A549 (cell line): ENCODE measurements around the gene DEDD2. TPM values are rescaled to one million over a fixed set of nuclear protein-coding genes. Genes with fewer than 3 reads are reported as not detected.

Source experiments
- ATAC-seq, 2 experiments: fragments of 200-7000 bp in 1 of 2; fragments of >200 bp in 1 of 2; cut with Nextera tagmentation in 1 of 2; cut with Tn5 transposase in 1 of 2; 3 replicates each; pipeline versions ENCODE4 v1.8.0 to v1.9.1; 2018 to 2020; ENCODE audit warnings: mild to moderate bottlenecking in 1 of 2, moderate library complexity in 1 of 2
- CTCF ChIA-PET: fragments of 300-600 bp; sonication (Branson Sonifier 250); formaldehyde crosslinking; extraction: SDS; loops from one replicate; lab custom pipeline; 2021; ENCODE audit warnings: antibody characterized with exemption, inconsistent platforms; lab: Yijun Ruan, JAX
- POLR2A ChIA-PET: fragments of 350-600 bp; formaldehyde crosslinking; extraction: SDS; loops from one replicate; lab custom pipeline; 2021; ENCODE audit warnings: antibody characterized with exemption, inconsistent platforms; lab: Yijun Ruan, JAX
- DNase-seq, 2 experiments: peaks; one replicate each; pipeline versions ENCODE4 v3.0.0 to v3.0.0-alpha.2; 2011 to 2016; ENCODE audit warnings: low read depth in 1 of 2, low spot score in 1 of 2
- FAIRE-seq: peaks from 2 replicates; lab custom pipeline; 2011; peaks lifted over from hg19 to GRCh38; lab: Jason Lieb, UNC
- H3K27ac ChIP-seq, 2 experiments: fragments of >200 bp; sonication (Bioruptor Twin); formaldehyde crosslinking; 3 replicates each; pipeline ENCODE4 v1.5.1; 2016 to 2017
- H3K4me1 ChIP-seq: fragments of >200 bp; sonication (Bioruptor Twin); formaldehyde crosslinking; 3 replicates; pipeline ENCODE4 v1.6.1; 2016
- H3K4me2 ChIP-seq: fragments of >200 bp; sonication (Bioruptor Twin); formaldehyde crosslinking; 3 replicates; pipeline ENCODE4 v1.6.1; 2016
- H3K4me3 ChIP-seq: fragments of >200 bp; sonication (Bioruptor Twin); formaldehyde crosslinking; 3 replicates; pipeline ENCODE4 v1.5.1; 2016
- H3K9me3 ChIP-seq: fragments of >200 bp; sonication (Bioruptor Twin); formaldehyde crosslinking; 3 replicates; pipeline ENCODE4 v1.6.1; 2016
- BCL3 ChIP-seq: fragments of >200 bp; sonication (Bioruptor Twin); formaldehyde crosslinking; IDR thresholded peaks from 3 replicates; pipeline ENCODE4 v1.6.1; 2016
- BHLHE40 ChIP-seq: IDR thresholded peaks from 2 replicates; pipeline ENCODE4 v1.6.1; 2012; ENCODE audit warnings: low read depth, low read length, inconsistent platforms
- CHD2 ChIP-seq: fragments of 150-350 bp; IDR thresholded peaks from 2 replicates; pipeline ENCODE4 v1.6.1; 2014; ENCODE audit warnings: low read length; ENCODE audit not compliant: partially characterized antibody
- E2F6 ChIP-seq: IDR thresholded peaks from 2 replicates; pipeline ENCODE4 v1.6.1; 2012; ENCODE audit warnings: low read depth, borderline replicate concordance
- ELK1 ChIP-seq: fragments of 150-350 bp; IDR thresholded peaks from 2 replicates; pipeline ENCODE4 v1.6.1; 2014; ENCODE audit warnings: low read depth, mild to moderate bottlenecking, low read length
- EP300 ChIP-seq, 2 experiments: fragments of >200 bp; sonication (Bioruptor Twin); formaldehyde crosslinking; IDR thresholded peaks; 2 replicates in 1 of 2; 3 replicates in 1 of 2; pipeline ENCODE4 v1.6.1; 2016 to 2017
- FOSL2 ChIP-seq, 2 experiments: fragments of 450-650 bp in 1 of 2; fragments of >200 bp in 1 of 2; sonication (Bioruptor Twin) in 1 of 2; formaldehyde crosslinking; IDR thresholded peaks; 2 replicates each; pipeline versions ENCODE4 v1.5.0 to v1.6.1; 2016 to 2020; ENCODE audit warnings: mild to moderate bottlenecking in 1 of 2, moderate library complexity in 1 of 2
- FOXS1 ChIP-seq: fragments of 250-450 bp; sonication (Bioruptor Pico); IDR thresholded peaks from 2 replicates; pipeline ENCODE4 v1.5.0; 2020; ENCODE audit warnings: mild to moderate bottlenecking, moderate library complexity
- GATA3 ChIP-seq: IDR thresholded peaks from 2 replicates; pipeline ENCODE4 v1.6.1; 2012; ENCODE audit warnings: borderline replicate concordance
- HDAC2 ChIP-seq: fragments of 200-600 bp; sonication (generic); IDR thresholded peaks from 2 replicates; pipeline ENCODE4 v1.6.1; 2016
- HEYL ChIP-seq: fragments of 250-450 bp; sonication (Bioruptor Pico); IDR thresholded peaks from 2 replicates; pipeline ENCODE4 v1.8.0; 2021; ENCODE audit warnings: mild to moderate bottlenecking, moderate library complexity
- HMGXB4 ChIP-seq: fragments of 250-450 bp; sonication (Bioruptor Pico); IDR thresholded peaks from 2 replicates; pipeline ENCODE4 v1.5.0; 2021; ENCODE audit warnings: mild to moderate bottlenecking, moderate library complexity, borderline replicate concordance
- HOXA7 ChIP-seq: fragments of 250-450 bp; sonication (Bioruptor Pico); IDR thresholded peaks from 2 replicates; pipeline ENCODE4 v1.5.0; 2020; ENCODE audit warnings: mild to moderate bottlenecking, moderate library complexity
- HOXB13 ChIP-seq: fragments of 250-450 bp; sonication (Bioruptor Pico); IDR thresholded peaks from 2 replicates; pipeline ENCODE4 v1.5.0; 2020; ENCODE audit warnings: low read depth, mild to moderate bottlenecking, moderate library complexity
- HOXB5 ChIP-seq: fragments of 250-450 bp; sonication (Bioruptor Pico); IDR thresholded peaks from 2 replicates; pipeline ENCODE4 v1.5.0; 2020; ENCODE audit warnings: mild to moderate bottlenecking, moderate library complexity
- KDM1A ChIP-seq: fragments of 200-600 bp; sonication (generic); IDR thresholded peaks from 2 replicates; pipeline ENCODE4 v1.6.1; 2016; ENCODE audit warnings: low read depth, mild to moderate bottlenecking
- MAFK ChIP-seq: fragments of 450-650 bp; IDR thresholded peaks from 2 replicates; pipeline ENCODE4 v1.6.1; 2014; ENCODE audit not compliant: partially characterized antibody
- MAZ ChIP-seq: fragments of 150-350 bp; IDR thresholded peaks from 2 replicates; pipeline ENCODE4 v1.6.1; 2014; ENCODE audit warnings: antibody characterized with exemption, low read depth, low read length, borderline replicate concordance
- PHF8 ChIP-seq: fragments of 200-600 bp; sonication (generic); IDR thresholded peaks from 2 replicates; pipeline ENCODE4 v1.6.1; 2016; ENCODE audit warnings: low read depth, mild to moderate bottlenecking, antibody characterized with exemption, moderate library complexity, borderline replicate concordance
- SMC3 ChIP-seq: fragments of >200 bp; sonication (Bioruptor Twin); formaldehyde crosslinking; IDR thresholded peaks from 3 replicates; pipeline ENCODE4 v1.6.1; 2018; ENCODE audit warnings: inconsistent platforms
- SREBF2 ChIP-seq: fragments of 450-650 bp; IDR thresholded peaks from 2 replicates; pipeline ENCODE4 v1.6.1; 2014; ENCODE audit warnings: mild to moderate bottlenecking, moderate library complexity
- WGBS: methylation state at CpG from one replicate; pipeline ENCODE4 v1.1.6; 2017; ENCODE audit errors: missing lambda C conversion rate; 5-methylcytosine and 5-hydroxymethylcytosine counted together
- polyA plus RNA-seq, 4 experiments: library from polyadenylated mRNA; depleted of rRNA in 3 of 4; stranded (reverse); fragments of >200 nt; fragmentation: RNase III in 1 of 4; extraction: RNeasy Plus Mini Kit Qiagen cat#74134 plus additional on column Dnase treatment in 1 of 4; gene quantifications; 2 replicates in 3 of 4; 3 replicates in 1 of 4; pipeline ENCODE4 v1.2.3, GENCODE V29; 2011 to 2017

DEDD2 gene
- polyA plus RNA-seq, 2 of the 4 experiments (the other 2 are of a cell fraction): 30.8 to 54.1 TPM

GRCh38 chr19:42193706-42194105 is 23.8 kb downstream of the DEDD2 start:
- FAIRE-seq: peak; percentile 73

GRCh38 chr19:42193294-42193693 is 24.2 kb downstream of the DEDD2 start:
- H3K4me2 ChIP-seq: no peak overlapping the region
- ChIA-PET CTCF (interaction anchor here (0.6 to 14.9 kb wide), 7 partner anchors 10 to 158 kb away, joined by 3 to 323 read pairs (median 3); partner anchors contain the start of gene POU2F2), POLR2A (interaction anchor here (0.7 kb wide), 1 partner anchor 220 kb away, joined by 3 read pairs; no protein-coding TSS in a partner anchor)
- no peak overlapping the region for H3K27ac ChIP-seq
- ATAC-seq: no peak
- 81% methylated on average over 1 of the region's 1 CpG for WGBS
- peak; percentile 18 for FAIRE-seq
- H3K4me3 ChIP-seq: no peak overlapping the region
- no peak for DNase-seq
- H3K4me1 ChIP-seq: peaks cover 14% of the 10 kb centered on the region
- TF ChIP-seq EP300 (IDR thresholded peaks at IDR 0.05) (no peak), BHLHE40 (no peak), PHF8 (no peak), E2F6 (no peak), BCL3 (no peak), SMC3 (no peak), FOXS1 (CRISPR knock-in tag) (no peak), HMGXB4 (no peak), GATA3 (no peak), FOSL2 (IDR thresholded peaks at IDR 0.05) (no peak), FOSL2 (CRISPR knock-in tag; IDR thresholded peaks at IDR 0.05) (no peak), HOXA7 (CRISPR knock-in tag) (no peak), HOXB5 (CRISPR knock-in tag) (no peak), HEYL (CRISPR knock-in tag) (no peak), MAFK (no peak), HOXB13 (CRISPR knock-in tag) (no peak), KDM1A (no peak)
- peaks cover 7% of the 10 kb centered on the region for H3K9me3 ChIP-seq

More at GRCh38 chr19:42193706-42194105, 23.8 kb downstream of the DEDD2 start:
- no peak for ATAC-seq
- Histone ChIP-seq H3K4me3 (no peak overlapping the region), H3K4me2 (no peak overlapping the region), H3K4me1 (peaks cover 14% of the 10 kb centered on the region), H3K9me3 (peaks cover 7% of the 10 kb centered on the region), H3K27ac (no peak overlapping the region)
- CTCF ChIA-PET: interaction anchor here (0.6 to 14.9 kb wide), 5 partner anchors 13 to 114 kb away, joined by 3 to 323 read pairs (median 3); partner anchors contain the start of gene POU2F2
- POLR2A ChIA-PET: interaction anchor here (0.7 kb wide), 1 partner anchor 219 kb away, joined by 3 read pairs; no protein-coding TSS in a partner anchor
- DNase-seq: no peak
- WGBS: 42% methylated on average over 3 of the region's 3 CpGs
- TF ChIP-seq SREBF2 (no peak), KDM1A (no peak), HDAC2 (no peak), FOXS1 (CRISPR knock-in tag) (no peak), MAZ (no peak), ELK1 (no peak), CHD2 (no peak)
